ENCODE results near the gene ZRANB3.
"Not testable (repeated sequence)": the region's sequence is repeated elsewhere in the genome, so short reads cannot be mapped to it uniquely, and the experiment has no call there.

ZRANB3 gene

DNA sequence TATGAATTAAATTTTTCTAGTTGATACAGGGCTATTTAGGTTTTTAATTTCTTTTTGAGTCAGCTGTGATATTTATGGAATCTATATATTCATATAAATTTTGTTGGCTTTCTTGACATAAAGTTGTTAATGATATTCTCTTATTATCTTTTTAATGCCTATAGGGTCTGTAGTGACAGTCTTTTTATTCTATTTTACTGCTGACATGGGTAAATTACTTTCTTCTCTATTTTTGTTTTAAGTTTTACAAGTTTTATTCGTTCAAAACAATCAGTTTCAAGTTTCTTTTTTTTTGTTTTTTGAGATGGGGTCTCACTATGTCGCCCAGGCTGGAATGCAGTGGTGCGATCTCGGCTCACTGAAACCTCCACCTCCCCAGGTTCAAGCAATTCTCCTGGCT, 226.3 kb downstream of the ZRANB3 start:
- peaks cover 7% of the 10 kb centered on the region for H3K4me1 ChIP-seq (ENCODE audit: low read length)
- H3K4me3 ChIP-seq (ENCODE audit: low read length): no peak overlapping the region
- H3K9me3 ChIP-seq (ENCODE audit: insufficient read depth, low read length): no peaks in the 10 kb centered on the region

DNA sequence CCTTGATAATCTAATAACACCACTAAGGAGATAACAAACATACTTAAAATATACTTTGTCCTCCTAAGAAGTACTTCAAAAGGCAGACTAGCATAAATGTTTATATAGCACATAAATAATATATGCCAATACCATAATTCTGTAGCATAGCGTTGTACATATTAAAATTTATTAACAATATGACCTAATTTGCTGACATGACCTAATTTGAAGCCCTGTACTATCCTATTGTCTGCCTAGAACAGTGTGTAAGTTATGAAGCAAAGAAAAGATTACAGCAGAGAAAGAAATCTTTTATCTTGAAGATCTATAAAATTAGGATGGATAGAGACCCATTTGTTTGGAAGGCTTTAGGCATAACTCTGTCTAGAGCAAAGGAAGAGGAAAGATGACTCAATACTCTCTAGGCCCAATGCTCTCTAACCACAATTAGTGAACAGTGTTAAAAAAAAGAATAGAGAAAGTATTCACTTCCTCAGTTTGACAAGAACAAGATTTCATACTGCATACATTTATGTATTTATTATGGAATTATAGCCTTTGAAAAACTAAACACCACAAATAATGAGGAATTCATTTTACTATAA, 231.3 kb downstream of the ZRANB3 start:
- H4K20me1 ChIP-seq (ENCODE audit: insufficient read depth, low read length): no peaks in the 10 kb centered on the region
- TF ChIP-seq EZH2phosphoT487 (IDR thresholded peaks at IDR 0.05; ENCODE audit: low read depth): no peak
- TF ChIP-seq, protein P1, sequence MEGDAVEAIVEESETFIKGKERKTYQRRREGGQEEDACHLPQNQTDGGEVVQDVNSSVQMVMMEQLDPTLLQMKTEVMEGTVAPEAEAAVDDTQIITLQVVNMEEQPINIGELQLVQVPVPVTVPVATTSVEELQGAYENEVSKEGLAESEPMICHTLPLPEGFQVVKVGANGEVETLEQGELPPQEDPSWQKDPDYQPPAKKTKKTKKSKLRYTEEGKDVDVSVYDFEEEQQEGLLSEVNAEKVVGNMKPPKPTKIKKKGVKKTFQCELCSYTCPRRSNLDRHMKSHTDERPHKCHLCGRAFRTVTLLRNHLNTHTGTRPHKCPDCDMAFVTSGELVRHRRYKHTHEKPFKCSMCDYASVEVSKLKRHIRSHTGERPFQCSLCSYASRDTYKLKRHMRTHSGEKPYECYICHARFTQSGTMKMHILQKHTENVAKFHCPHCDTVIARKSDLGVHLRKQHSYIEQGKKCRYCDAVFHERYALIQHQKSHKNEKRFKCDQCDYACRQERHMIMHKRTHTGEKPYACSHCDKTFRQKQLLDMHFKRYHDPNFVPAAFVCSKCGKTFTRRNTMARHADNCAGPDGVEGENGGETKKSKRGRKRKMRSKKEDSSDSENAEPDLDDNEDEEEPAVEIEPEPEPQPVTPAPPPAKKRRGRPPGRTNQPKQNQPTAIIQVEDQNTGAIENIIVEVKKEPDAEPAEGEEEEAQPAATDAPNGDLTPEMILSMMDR (IDR thresholded peaks at IDR 0.05; ENCODE audit: low read depth, low read length): no peak
- H3K4me3 ChIP-seq (ENCODE audit: low read length): no peak overlapping the region
- H3K27me3 ChIP-seq (ENCODE audit: low read depth, low read length): no peaks in the 10 kb centered on the region
- no peak overlapping the region for H3K4me2 ChIP-seq (ENCODE audit: low read length)
- peaks cover 3% of the 10 kb centered on the region for H3K36me3 ChIP-seq (replicated peaks; ENCODE audit: low read depth, low read length)
- no peak overlapping the region for H3K27ac ChIP-seq (ENCODE audit: low read length)
- H3K4me1 ChIP-seq (ENCODE audit: low read length): peaks cover 11% of the 10 kb centered on the region
- H3K79me2 ChIP-seq (ENCODE audit: low read length): no peaks in the 10 kb centered on the region
- no peaks in the 10 kb centered on the region for H3K9me3 ChIP-seq (ENCODE audit: insufficient read depth, low read length)
- no peak overlapping the region for H3K9ac ChIP-seq (ENCODE audit: low read length)
- no peak overlapping the region for H2AFZ ChIP-seq (ENCODE audit: low read depth, low read length)

More for the DNA sequence above, 226.3 kb downstream of the ZRANB3 start:
- Histone ChIP-seq H3K27me3 (ENCODE audit: low read depth, low read length) (no peaks in the 10 kb centered on the region), H3K36me3 (replicated peaks; ENCODE audit: low read depth, low read length) (no peaks in the 10 kb centered on the region), H3K4me2 (ENCODE audit: low read length) (no peak overlapping the region), H4K20me1 (ENCODE audit: insufficient read depth, low read length) (no peaks in the 10 kb centered on the region), H2AFZ (ENCODE audit: low read depth, low read length) (no peak overlapping the region), H3K79me2 (ENCODE audit: low read length) (no peaks in the 10 kb centered on the region), H3K27ac (ENCODE audit: low read length) (no peak overlapping the region), H3K9ac (ENCODE audit: low read length) (no peak overlapping the region)
- no peak for TF ChIP-seq EZH2phosphoT487 (IDR thresholded peaks at IDR 0.05; ENCODE audit: low read depth)
- TF ChIP-seq, protein P1 (IDR thresholded peaks at IDR 0.05; ENCODE audit: low read depth, low read length): no peak

DNA sequence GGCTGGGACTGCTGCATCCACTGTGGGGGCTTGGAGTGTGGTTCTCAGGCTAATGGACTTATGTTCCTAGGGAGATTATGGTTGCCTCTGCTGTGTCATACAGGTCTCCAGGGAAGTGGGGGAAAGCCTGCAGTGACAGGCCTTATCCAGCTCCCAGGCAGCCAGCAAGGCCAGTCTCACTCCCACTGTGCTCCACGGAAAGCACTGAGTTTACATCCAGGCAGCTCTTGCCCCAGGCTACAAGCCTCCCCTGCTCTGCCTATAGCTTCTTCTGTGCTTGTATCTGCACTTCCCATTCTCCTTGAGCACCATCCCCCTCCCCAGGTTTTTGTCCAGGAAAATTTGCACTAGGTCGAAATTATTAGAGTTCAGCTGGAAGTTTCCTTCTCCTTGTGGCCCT, 231.9 kb downstream of the ZRANB3 start:
- Histone ChIP-seq H3K9me3 (ENCODE audit: insufficient read depth, low read length) (no peaks in the 10 kb centered on the region), H3K27ac (ENCODE audit: low read length) (no peak overlapping the region), H3K4me3 (ENCODE audit: low read length) (no peak overlapping the region), H3K79me2 (ENCODE audit: low read length) (no peaks in the 10 kb centered on the region), H2AFZ (ENCODE audit: low read depth, low read length) (no peak overlapping the region), H3K9ac (ENCODE audit: low read length) (no peak overlapping the region), H3K4me2 (ENCODE audit: low read length) (no peak overlapping the region), H3K4me1 (ENCODE audit: low read length) (peaks cover 11% of the 10 kb centered on the region), H3K27me3 (ENCODE audit: low read depth, low read length) (no peaks in the 10 kb centered on the region), H4K20me1 (ENCODE audit: insufficient read depth, low read length) (no peaks in the 10 kb centered on the region), H3K36me3 (replicated peaks; ENCODE audit: low read depth, low read length) (peaks cover 3% of the 10 kb centered on the region)
- TF ChIP-seq EZH2phosphoT487 (IDR thresholded peaks at IDR 0.05; ENCODE audit: low read depth): no peak
- TF ChIP-seq, protein P1 (IDR thresholded peaks at IDR 0.05; ENCODE audit: low read depth, low read length): no peak

DNA sequence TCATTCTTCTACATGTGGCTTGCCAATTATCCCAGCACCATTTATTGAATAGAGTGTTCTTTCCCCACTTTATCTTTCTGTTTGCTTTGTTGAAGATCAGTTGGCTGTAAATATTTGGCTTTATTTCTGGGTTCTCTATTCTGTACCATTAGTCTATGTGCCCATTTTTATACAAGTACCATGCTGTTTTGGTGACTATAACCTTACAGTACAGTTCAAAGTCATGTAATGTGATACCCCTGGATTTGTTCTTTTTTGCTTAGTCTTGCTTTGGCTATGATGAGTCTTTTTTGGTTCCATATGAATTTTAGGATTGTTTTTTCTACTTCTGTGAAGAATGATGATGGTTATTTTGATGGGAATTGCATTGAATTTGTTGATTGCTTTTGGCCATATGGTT, 243.9 kb downstream of the ZRANB3 start:
- not testable (repeated sequence) for H2AFZ ChIP-seq (ENCODE audit: low read depth, low read length); H3K4me2 ChIP-seq (ENCODE audit: low read length); H3K4me3 ChIP-seq (ENCODE audit: low read length); H3K27me3 ChIP-seq (ENCODE audit: low read depth, low read length); H3K4me1 ChIP-seq (ENCODE audit: low read length); H3K79me2 ChIP-seq (ENCODE audit: low read length); H3K27ac ChIP-seq (ENCODE audit: low read length); H4K20me1 ChIP-seq (ENCODE audit: insufficient read depth, low read length); H3K9ac ChIP-seq (ENCODE audit: low read length); H3K36me3 ChIP-seq (replicated peaks; ENCODE audit: low read depth, low read length); H3K9me3 ChIP-seq (ENCODE audit: insufficient read depth, low read length)

All from OCI-LY3 (cell line).